HEK293T (cell line): ENCODE results near the gene GALK2.
"Not testable (repeated sequence)": the region's sequence is repeated elsewhere in the genome, so short reads cannot be mapped to it uniquely, and the experiment has no call there.

Source experiments
- CTCF ChIA-PET: fragments of 350-600 bp; formaldehyde crosslinking; extraction: SDS; loops from one replicate; lab custom pipeline; 2021; ENCODE audit warnings: antibody characterized with exemption, inconsistent platforms; lab: Yijun Ruan, JAX
- POLR2A ChIA-PET: fragments of 350-600 bp; formaldehyde crosslinking; extraction: SDS; loops from one replicate; lab custom pipeline; 2020; ENCODE audit warnings: antibody characterized with exemption, inconsistent platforms; lab: Yijun Ruan, JAX
- DNase-seq: peaks from one replicate; pipeline ENCODE4 v3.0.0; 2012; ENCODE audit warnings: mixed read lengths; ENCODE audit errors: extremely low spot score
- ARNT ChIP-seq: fragments of 450-650 bp; IDR thresholded peaks from 2 replicates; pipeline ENCODE4 v1.6.1; 2017; ENCODE audit warnings: mild to moderate bottlenecking
- BHLHE40 ChIP-seq: fragments of 450-650 bp; IDR thresholded peaks from 2 replicates; pipeline ENCODE4 v1.6.1; 2016; ENCODE audit warnings: mild to moderate bottlenecking, moderate library complexity, borderline replicate concordance
- CTBP1 ChIP-seq: fragments of 450-650 bp; IDR thresholded peaks from 2 replicates; pipeline ENCODE4 v1.6.1; 2016; ENCODE audit warnings: borderline replicate concordance
- ELF4 ChIP-seq: fragments of 450-650 bp; IDR thresholded peaks from 2 replicates; pipeline ENCODE4 v1.6.1; 2017; ENCODE audit warnings: antibody characterized with exemption
- FOXA1 ChIP-seq: fragments of 450-650 bp; IDR thresholded peaks from 2 replicates; pipeline ENCODE4 v1.6.1; 2016; ENCODE audit warnings: mild to moderate bottlenecking
- FOXK2 ChIP-seq: fragments of 450-650 bp; IDR thresholded peaks from 2 replicates; pipeline ENCODE4 v1.6.1; 2016; ENCODE audit warnings: mild to moderate bottlenecking
- FOXM1 ChIP-seq: fragments of 450-650 bp; IDR thresholded peaks from 2 replicates; pipeline ENCODE4 v1.6.1; 2017; ENCODE audit warnings: mild to moderate bottlenecking, borderline replicate concordance
- HDGF ChIP-seq: fragments of 450-650 bp; IDR thresholded peaks from 2 replicates; pipeline ENCODE4 v1.6.1; 2017; ENCODE audit warnings: antibody characterized with exemption, borderline replicate concordance
- L3MBTL2 ChIP-seq: fragments of 450-650 bp; conservative IDR thresholded peaks from 2 replicates; pipeline ENCODE4 v1.6.1; 2016; ENCODE audit warnings: mild to moderate bottlenecking
- LEF1 ChIP-seq: fragments of 450-650 bp; IDR thresholded peaks from 2 replicates; pipeline ENCODE4 v1.6.1; 2017; ENCODE audit warnings: mild to moderate bottlenecking, borderline replicate concordance
- NFRKB ChIP-seq: fragments of 450-650 bp; IDR thresholded peaks from 2 replicates; pipeline ENCODE4 v1.6.1; 2016; ENCODE audit warnings: mild to moderate bottlenecking, moderate library complexity
- PKNOX1 ChIP-seq: fragments of 450-650 bp; IDR thresholded peaks from 2 replicates; pipeline ENCODE4 v1.6.1; 2016
- SP1 ChIP-seq: fragments of 450-650 bp; IDR thresholded peaks from 2 replicates; pipeline ENCODE4 v1.6.1; 2017
- SUZ12 ChIP-seq: fragments of 450-650 bp; IDR thresholded peaks from 2 replicates; pipeline ENCODE4 v1.6.1; 2016; ENCODE audit warnings: mild to moderate bottlenecking
- TARDBP ChIP-seq: fragments of 450-650 bp; IDR thresholded peaks from 2 replicates; pipeline ENCODE4 v1.6.1; 2016
- ZNF384 ChIP-seq: fragments of 450-650 bp; IDR thresholded peaks from 2 replicates; pipeline ENCODE4 v1.6.1; 2016

Gene GALK2

GRCh38 chr15:49247556-49248110, 77.6 kb downstream of the GALK2 start:
- POLR2A ChIA-PET = no interaction called here
- no peak for DNase-seq
- CTCF ChIA-PET = no interaction called here
- TF ChIP-seq PKNOX1 (no peak), HDGF (no peak), ELF4 (no peak), SP1 (no peak), BHLHE40 (no peak), LEF1 (no peak), FOXA1 (no peak), FOXM1 (no peak), CTBP1 (no peak), ZNF384 (no peak), NFRKB (no peak), ARNT (no peak), L3MBTL2 (no peak), FOXK2 (no peak), TARDBP (no peak), SUZ12 (no peak)

- TF ChIP-seq BHLHE40 = no peak
- no peak for TF ChIP-seq FOXK2
- TF ChIP-seq ELF4 = no peak
- TF ChIP-seq LEF1 = no peak
- no peak for TF ChIP-seq TARDBP
- no peak for TF ChIP-seq L3MBTL2
- no peak for TF ChIP-seq PKNOX1
- no peak for TF ChIP-seq FOXA1
- no peak for TF ChIP-seq ARNT
- no peak for TF ChIP-seq HDGF
- no peak for TF ChIP-seq SP1
- ChIA-PET CTCF (interaction anchor here (0.6 kb wide), 1 partner anchor 1657 kb away, joined by 4 read pairs; no protein-coding TSS in a partner anchor), POLR2A (no interaction called here)
- DNase-seq = no peak
These were observed 78.2 kb downstream of the GALK2 start for GRCh38 chr15:49248291-49248690.

- POLR2A ChIA-PET = no interaction called here
- CTCF ChIA-PET = no interaction called here
- no peak for TF ChIP-seq PKNOX1
- TF ChIP-seq ARNT = no peak
- TF ChIP-seq HDGF = no peak
- TF ChIP-seq CTBP1 = no peak
- TF ChIP-seq FOXA1 = no peak
- TF ChIP-seq BHLHE40 = no peak
- no peak for TF ChIP-seq FOXM1
- TF ChIP-seq SUZ12 = no peak
- TF ChIP-seq ZNF384 = no peak
- no peak for DNase-seq
These were observed 86.1 kb downstream of the GALK2 start for GRCh38 chr15:49255966-49256759.

GRCh38 chr15:49265117-49265516, 95.1 kb downstream of the GALK2 start:
- DNase-seq, CTCF ChIA-PET, POLR2A ChIA-PET: not testable (repeated sequence)

- DNase-seq = no peak
- CTCF ChIA-PET = no interaction called here
- POLR2A ChIA-PET = no interaction called here
- no peak for TF ChIP-seq SUZ12
- TF ChIP-seq FOXM1 = no peak
- no peak for TF ChIP-seq ZNF384
- TF ChIP-seq HDGF = no peak
- no peak for TF ChIP-seq BHLHE40
- TF ChIP-seq CTBP1 = no peak
- TF ChIP-seq TARDBP = no peak
- TF ChIP-seq ELF4 = no peak
- TF ChIP-seq NFRKB = no peak
- TF ChIP-seq SP1 = no peak
- TF ChIP-seq L3MBTL2 = no peak
- no peak for TF ChIP-seq FOXA1
- no peak for TF ChIP-seq FOXK2
- TF ChIP-seq PKNOX1 = no peak
- TF ChIP-seq ARNT = no peak
- TF ChIP-seq LEF1 = no peak
These were observed 95.9 kb downstream of the GALK2 start for GRCh38 chr15:49265911-49266310.
